ENCODE results near the gene COPG1. TPM values are rescaled to one million over a fixed set of nuclear protein-coding genes. Genes with fewer than 3 reads are reported as not detected.

The COPG1 gene
- total and polyA plus RNA-seq, 2 of the 4 experiments (the other 2 are of a cell fraction), result 203 to 446 TPM

DNA sequence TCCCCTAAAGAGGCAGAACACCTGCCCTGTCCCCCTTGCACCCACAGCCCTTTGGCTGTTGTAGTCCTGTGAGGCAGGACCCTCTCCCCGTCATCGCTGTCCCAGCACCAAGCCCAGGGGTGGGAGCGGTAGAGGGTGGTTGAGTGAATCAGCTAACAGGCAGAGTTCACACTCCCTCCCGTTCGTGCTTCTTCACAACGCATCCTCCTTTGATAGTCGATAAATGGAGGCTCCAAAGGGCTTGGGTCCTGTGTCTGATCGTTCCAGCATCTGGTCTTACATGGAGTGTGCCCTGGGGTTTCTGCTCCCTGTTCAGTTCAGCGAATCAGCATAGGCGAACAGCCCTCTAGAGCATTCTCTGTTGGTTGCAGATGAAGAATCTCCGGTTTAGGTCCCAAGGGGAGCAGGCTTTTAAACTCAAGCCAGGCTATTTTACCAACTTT is 28.4 kb downstream of the COPG1 start:
- Histone ChIP-seq H3K79me1 (ENCODE audit: low read depth in 1 of 2, low read length in 2 of 2) (peaks cover 12 to 30% of the 10 kb centered on the region in 2 experiments), H3K4ac (ENCODE audit: low read depth, low read length) (0 out of 2 replicates have a peak overlapping the region, but pooled peaks have one; percentile 41), H3K27me3 (ENCODE audit: control insufficient read depth, insufficient read depth, low read length) (no peaks in the 10 kb centered on the region), H3K27ac (ENCODE audit: insufficient read depth, low read length) (no peak overlapping the region; the same call in 1 of the 2 replicates), H2AK5ac (ENCODE audit: low read depth, low read length) (no peak overlapping the region), H3K9me1 (ENCODE audit: insufficient read depth, low read length) (peaks cover 6% of the 10 kb centered on the region; the same call in 1 of the 2 replicates), H3K23ac (ENCODE audit: low read depth, low read length) (peak overlapping the region; percentile 58; the same call in 1 of the 2 replicates), H2BK5ac (ENCODE audit: low read depth, low read length, poor library complexity, severe bottlenecking) (no peak overlapping the region), H2BK120ac (ENCODE audit: low read depth, low read length) (no peak overlapping the region), H4K20me1 (ENCODE audit: insufficient read depth, low read length) (peaks cover 10% of the 10 kb centered on the region), H4K8ac (ENCODE audit: low read depth in 2 of 2, low read length in 2 of 2) (no peak overlapping the region), H3K18ac (ENCODE audit: low read depth, low read length) (no peak overlapping the region), H3K4me2 (ENCODE audit: low read depth, low read length) (no peak overlapping the region; the same call in 1 of the 2 replicates), H2BK20ac (ENCODE audit: low read depth, low read length) (no peak overlapping the region), H2AFZ (replicated peaks; ENCODE audit: low read length, poor library complexity) (peak overlapping the region; percentile 92), H3K9me3 (ENCODE audit: control insufficient read depth, insufficient read depth, low read length) (no peaks in the 10 kb centered on the region), H2BK15ac (ENCODE audit: low read depth, low read length) (no peak overlapping the region), H3K9ac (ENCODE audit: low read depth, low read length) (peak overlapping the region; percentile 63; the same call in 1 of the 2 replicates), H3K4me3 (ENCODE audit: insufficient read depth, low read depth, low read length) (no peak overlapping the region), H2AK9ac (replicated peaks; ENCODE audit: low read depth, low read length, poor library complexity) (peak overlapping the region; percentile 85), H4K91ac (ENCODE audit: insufficient read depth, low read depth, low read length) (no peak overlapping the region), H3K4me1 (ENCODE audit: control insufficient read depth, insufficient read depth, low read length) (peaks cover 7% of the 10 kb centered on the region; the same call in 1 of the 2 replicates), H3K56ac (ENCODE audit: extremely low read depth, insufficient read depth, low read length) (no peak overlapping the region), H3K36me3 (ENCODE audit: control insufficient read depth, insufficient read depth, low read length) (peaks cover 31% of the 10 kb centered on the region), H3K14ac (replicated peaks; ENCODE audit: low read depth, low read length) (0 out of 2 replicates have a peak overlapping the region, but pooled peaks have one; percentile 57), H4K5ac (ENCODE audit: low read depth, low read length) (no peak overlapping the region)
- peak; percentile 19 for DNase-seq
- dilution Hi-C loops (cut with HindIII; ENCODE audit: low sequenced_read_pairs, unreplicated experiment), result no loop called here
- no peak for ATAC-seq (ENCODE audit: low read depth)
- 71% methylated on average over 4 of the region's 11 CpGs; no CpG with 5 or more reads in 1 of the 2 experiments for WGBS, 2 experiments (ENCODE audit: extremely low coverage in 2 of 2, insufficient read length in 1 of 2)
- intact Hi-C loops (cut with micrococcal nuclease), result loop anchor here (1.0 kb wide), 1 partner anchor 38 kb away; a partner anchor contains a TSS
- in situ Hi-C loops (cut with MboI; ENCODE audit: low sequenced_read_pairs), result no loop called here
- TF ChIP-seq, protein P1, sequence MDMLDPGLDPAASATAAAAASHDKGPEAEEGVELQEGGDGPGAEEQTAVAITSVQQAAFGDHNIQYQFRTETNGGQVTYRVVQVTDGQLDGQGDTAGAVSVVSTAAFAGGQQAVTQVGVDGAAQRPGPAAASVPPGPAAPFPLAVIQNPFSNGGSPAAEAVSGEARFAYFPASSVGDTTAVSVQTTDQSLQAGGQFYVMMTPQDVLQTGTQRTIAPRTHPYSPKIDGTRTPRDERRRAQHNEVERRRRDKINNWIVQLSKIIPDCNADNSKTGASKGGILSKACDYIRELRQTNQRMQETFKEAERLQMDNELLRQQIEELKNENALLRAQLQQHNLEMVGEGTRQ (IDR thresholded peaks at IDR 0.05; ENCODE audit: low read depth, low read length), result no peak
- no peak for TF ChIP-seq NFE2L2 (IDR thresholded peaks at IDR 0.05; ENCODE audit: low read depth, low read length)
- TF ChIP-seq FOS (IDR thresholded peaks at IDR 0.05; ENCODE audit: low read depth, low read length), result no peak
- no TSS peak for BruUV-seq (replicated peaks)
- CTCF ChIA-PET, result interaction anchor here (0.6 kb wide), 1 partner anchor 9 kb away, joined by 4 read pairs; no protein-coding TSS in a partner anchor
- POLR2A ChIA-PET (ENCODE audit: unreplicated experiment), result no interaction called here

Measured in IMR-90 (cell line).